SK-N-MC (cell line): ENCODE measurements around the gene ALAD.

Experiments used
- EZH2 ChIP-seq: fragments of 200-600 bp; sonication (generic); IDR thresholded peaks from one replicate; pipeline ENCODE4 v1.6.1; 2017; ENCODE audit warnings: antibody characterized with exemption
- POLR2AphosphoS5 ChIP-seq: IDR thresholded peaks from 2 replicates; pipeline ENCODE4 v1.6.1; 2012; ENCODE audit warnings: mild to moderate bottlenecking, low read depth, low read length, borderline replicate concordance

- TF ChIP-seq EZH2 (no peak), POLR2AphosphoS5 (no peak)
Observed at GRCh38 chr9:113398796-113399195, 2.3 kb downstream of the ALAD start.
